Ascending aorta (tissue), 2 donors: ENCODE data around the gene AP2A2. TPM values are rescaled to one million over a fixed set of nuclear protein-coding genes. Genes with fewer than 3 reads are reported as not detected.

Experiments
- DNase-seq, 2 donors: peaks; one replicate each; pipeline ENCODE4 v3.0.0-alpha.2; 2019; ENCODE audit warnings: low spot score in 2 of 2
- H3K27ac ChIP-seq, 2 donors: fragments of 200-600 bp; sonication (generic); one replicate each; pipeline ENCODE4 v1.5.1; 2016 to 2017; ENCODE audit warnings: mild to moderate bottlenecking in 1 of 2
- H3K27me3 ChIP-seq: fragments of 200-600 bp; sonication (generic); one replicate; pipeline ENCODE4 v1.5.1; 2017
- H3K36me3 ChIP-seq, 2 donors: fragments of 200-600 bp; sonication (generic); one replicate each; pipeline ENCODE4 v1.5.1; 2016
- H3K4me1 ChIP-seq, 2 donors: fragments of 200-600 bp; sonication (generic); one replicate each; pipeline ENCODE4 v1.5.1; 2016 to 2017; ENCODE audit warnings: mild to moderate bottlenecking in 1 of 2
- H3K4me3 ChIP-seq, 2 donors: fragments of 200-600 bp; sonication (generic); one replicate each; pipeline ENCODE4 v1.5.1; 2016 to 2017; ENCODE audit warnings: mild to moderate bottlenecking in 1 of 2
- H3K9me3 ChIP-seq, 2 donors: fragments of 200-600 bp; sonication (generic); one replicate each; pipeline ENCODE4 v1.5.1; 2016
- CTCF ChIP-seq, 3 experiments: fragments of 200-600 bp in 2 of 3; fragments of 450-650 bp in 1 of 3; sonication (generic) in 2 of 3; IDR thresholded peaks; one replicate each; pipeline ENCODE4 v1.5.1; 2016 to 2019; ENCODE audit warnings: antibody characterized with exemption in 3 of 3, mild to moderate bottlenecking in 1 of 3, moderate library complexity in 1 of 3
- intact Hi-C: fragments of 100-400 bp; cut with DNase I; formaldehyde crosslinking; loops from one replicate; pipeline ENCODE4 v1.15.1; 2023
- total RNA-seq: library from RNA; depleted of rRNA; stranded (reverse); fragments of >200 nt; gene quantifications from one replicate; pipeline ENCODE4 v1.1.0, GENCODE V29; 2016

The AP2A2 gene
- total RNA-seq, 1 donor from 2014 or later: 118 TPM

- no peaks in the 10 kb centered on the region for H3K4me1 ChIP-seq
- no peak overlapping the region for H3K4me3 ChIP-seq
- no peak for TF ChIP-seq CTCF (IDR thresholded peaks at IDR 0.05)
- intact Hi-C loops: no loop called here
- H3K27ac ChIP-seq: no peak overlapping the region
- H3K36me3 ChIP-seq: peaks cover 5 to 17% of the 10 kb centered on the region in 2 donors
- DNase-seq: no peak
- H3K9me3 ChIP-seq: no peaks in the 10 kb centered on the region
- H3K27me3 ChIP-seq: no peaks in the 10 kb centered on the region
These were observed 25.8 kb downstream of the AP2A2 start for GRCh38 chr11:951507-951906.

GRCh38 chr11:952406-953385, 27.0 kb downstream of the AP2A2 start:
- Histone ChIP-seq H3K36me3 (peaks cover 0 to 20% of the 10 kb centered on the region in 2 donors), H3K4me3 (no peak overlapping the region), H3K9me3 (no peaks in the 10 kb centered on the region), H3K27ac (no peak overlapping the region), H3K4me1 (no peaks in the 10 kb centered on the region), H3K27me3 (no peaks in the 10 kb centered on the region)
- no peak for TF ChIP-seq CTCF (IDR thresholded peaks at IDR 0.05)
- intact Hi-C loops: no loop called here
- DNase-seq: no peak

- intact Hi-C loops: no loop called here
- H3K36me3 ChIP-seq: peaks cover 0 to 20% of the 10 kb centered on the region in 2 donors
- H3K27me3 ChIP-seq: no peaks in the 10 kb centered on the region
- H3K9me3 ChIP-seq: no peaks in the 10 kb centered on the region
- no peak overlapping the region for H3K4me3 ChIP-seq
- no peak for DNase-seq
- no peak overlapping the region for H3K27ac ChIP-seq
- no peaks in the 10 kb centered on the region for H3K4me1 ChIP-seq
- no peak for TF ChIP-seq CTCF (IDR thresholded peaks at IDR 0.05)
These were observed 27.8 kb downstream of the AP2A2 start for GRCh38 chr11:953512-953911.

- no peak for TF ChIP-seq CTCF (IDR thresholded peaks at IDR 0.05)
These were observed 28.9 kb downstream of the AP2A2 start for GRCh38 chr11:954392-955153.

GRCh38 chr11:955154-956063, 29.7 kb downstream of the AP2A2 start:
- Histone ChIP-seq H3K4me1 (no peaks in the 10 kb centered on the region), H3K9me3 (no peaks in the 10 kb centered on the region), H3K4me3 (no peak overlapping the region), H3K36me3 (peaks cover 9 to 26% of the 10 kb centered on the region in 2 donors), H3K27me3 (no peaks in the 10 kb centered on the region), H3K27ac (no peak overlapping the region)
- TF ChIP-seq CTCF (IDR thresholded peaks at IDR 0.05): no peak
- DNase-seq: no peak
- intact Hi-C loops: no loop called here

More at GRCh38 chr11:954392-955153, 28.9 kb downstream of the AP2A2 start:
- H3K27ac ChIP-seq: no peak overlapping the region
- intact Hi-C loops: no loop called here
- H3K36me3 ChIP-seq: peaks cover 3 to 20% of the 10 kb centered on the region in 2 donors
- no peaks in the 10 kb centered on the region for H3K27me3 ChIP-seq
- no peaks in the 10 kb centered on the region for H3K9me3 ChIP-seq
- no peaks in the 10 kb centered on the region for H3K4me1 ChIP-seq
- no peak overlapping the region for H3K4me3 ChIP-seq
- DNase-seq: no peak
